Keratinocyte (primary cell): ENCODE results near the gene SLC41A3. TPM values are rescaled to one million over a fixed set of nuclear protein-coding genes. Genes with fewer than 3 reads are reported as not detected.

Source experiments
- DNase-seq: peaks from one replicate; pipeline ENCODE4 v3.0.0-alpha.2; 2011; ENCODE audit warnings: low read depth, missing footprints, low spot score
- FAIRE-seq: peaks from 2 replicates; lab custom pipeline; 2011; peaks lifted over from hg19 to GRCh38; lab: Jason Lieb, UNC
- H2AFZ ChIP-seq: 2 replicates; pipeline ENCODE4 v1.6.0; 2012; ENCODE audit warnings: low read length, control low read depth, inconsistent platforms; ENCODE audit not compliant: control insufficient read depth
- H3K27ac ChIP-seq: 2 replicates; pipeline ENCODE4 v1.5.1; 2011; ENCODE audit warnings: low read length; ENCODE audit not compliant: control insufficient read depth, insufficient read depth
- H3K27me3 ChIP-seq: 3 replicates; pipeline ENCODE4 v1.6.0; 2011; ENCODE audit warnings: low read length; ENCODE audit not compliant: control insufficient read depth, insufficient read depth; ENCODE audit errors: extremely low read depth
- H3K36me3 ChIP-seq, 2 experiments: 2 replicates in 1 of 2; 3 replicates in 1 of 2; pipeline ENCODE4 v1.5.1; 2011; ENCODE audit warnings: low read length in 2 of 2, mild to moderate bottlenecking in 1 of 2; ENCODE audit not compliant: control insufficient read depth in 2 of 2, insufficient read depth in 2 of 2; ENCODE audit errors: extremely low read depth in 1 of 2
- H3K4me1 ChIP-seq: 3 replicates; pipeline ENCODE4 v1.5.1; 2011; ENCODE audit warnings: low read length; ENCODE audit not compliant: control insufficient read depth, insufficient read depth; ENCODE audit errors: extremely low read depth
- H3K4me2 ChIP-seq: 3 replicates; pipeline ENCODE4 v1.6.0; 2011; ENCODE audit warnings: low read depth, low read length; ENCODE audit not compliant: control insufficient read depth, insufficient read depth; ENCODE audit errors: extremely low read depth
- H3K4me3 ChIP-seq, 3 experiments: fragments of 200-600 bp in 1 of 3; sonication (generic) in 1 of 3; 2 replicates in 2 of 3; 3 replicates in 1 of 3; pipeline ENCODE4 v1.5.1; 2011 to 2016; ENCODE audit warnings: low read length in 3 of 3, mild to moderate bottlenecking in 3 of 3, control low read depth in 2 of 3, inconsistent platforms in 1 of 3, low read depth in 1 of 3, mixed read lengths in 1 of 3, mixed run types in 1 of 3, moderate library complexity in 1 of 3; ENCODE audit not compliant: control insufficient read depth in 2 of 3, insufficient read depth in 2 of 3; ENCODE audit errors: extremely low read depth in 1 of 3
- H3K79me2 ChIP-seq: 2 replicates; pipeline ENCODE4 v1.6.0; 2012; ENCODE audit warnings: low read length; ENCODE audit not compliant: control insufficient read depth, insufficient read depth
- H3K9ac ChIP-seq: 3 replicates; pipeline ENCODE4 v1.6.0; 2011; ENCODE audit warnings: low read length; ENCODE audit not compliant: control insufficient read depth, insufficient read depth; ENCODE audit errors: extremely low read depth
- H3K9me1 ChIP-seq: 3 replicates; pipeline ENCODE4 v1.6.0; 2011; ENCODE audit warnings: low read length; ENCODE audit not compliant: control insufficient read depth, insufficient read depth; ENCODE audit errors: extremely low read depth
- H3K9me3 ChIP-seq: 2 replicates; pipeline ENCODE4 v1.5.1; 2012; ENCODE audit warnings: low read depth, low read length; ENCODE audit not compliant: control insufficient read depth
- H4K20me1 ChIP-seq: 3 replicates; pipeline ENCODE4 v1.6.0; 2011; ENCODE audit warnings: low read length; ENCODE audit not compliant: control insufficient read depth, insufficient read depth; ENCODE audit errors: extremely low read depth
- EZH2 ChIP-seq: IDR thresholded peaks from one replicate; pipeline ENCODE4 v1.6.1; 2012; ENCODE audit warnings: inconsistent platforms, mild to moderate bottlenecking, low read length, moderate library complexity
- dilution Hi-C: fragments of 300-500 bp; cut with MboI; formaldehyde crosslinking; loops from one replicate; pipeline ENCODE4 v1.7.0; 2020; ENCODE audit warnings: low sequenced_read_pairs; ENCODE audit not compliant: extremely low pct_ligation_motif_present
- polyA plus RNA-seq, 5 experiments: library from polyadenylated mRNA; depleted of rRNA in 3 of 5; stranded (reverse) in 3 of 5; stranded (forward) in 1 of 5; unstranded in 1 of 5; fragments of >200 nt; gene quantifications; 1 replicate in 1 of 5; 2 replicates in 3 of 5; 3 replicates in 1 of 5; pipeline versions ENCODE4 v1.2.1 to v1.2.3, GENCODE V29; 2011 to 2012; ENCODE audit warnings: missing spikeins in 2 of 5, low read depth in 1 of 5, low replicate concordance in 1 of 5
- TF ChIP-seq, protein P1 (sequence below), 3 experiments: IDR thresholded peaks in 1 of 3; conservative IDR thresholded peaks in 1 of 3; optimal IDR thresholded peaks in 1 of 3; 2 replicates in 2 of 3; 3 replicates in 1 of 3; pipeline versions ENCODE3 to v1.5.1; 2011; ENCODE audit warnings: low read length in 3 of 3, mild to moderate bottlenecking in 3 of 3, moderate library complexity in 2 of 3, control low read depth in 1 of 3, inconsistent platforms in 1 of 3; ENCODE audit not compliant: insufficient read depth in 2 of 3; ENCODE audit errors: extremely low read depth in 1 of 3

The SLC41A3 gene
- polyA plus RNA-seq, 1 donor (not counting 4 experiments of a cell fraction or from before 2014, with no cell fraction given), result 30.2 TPM

DNA sequence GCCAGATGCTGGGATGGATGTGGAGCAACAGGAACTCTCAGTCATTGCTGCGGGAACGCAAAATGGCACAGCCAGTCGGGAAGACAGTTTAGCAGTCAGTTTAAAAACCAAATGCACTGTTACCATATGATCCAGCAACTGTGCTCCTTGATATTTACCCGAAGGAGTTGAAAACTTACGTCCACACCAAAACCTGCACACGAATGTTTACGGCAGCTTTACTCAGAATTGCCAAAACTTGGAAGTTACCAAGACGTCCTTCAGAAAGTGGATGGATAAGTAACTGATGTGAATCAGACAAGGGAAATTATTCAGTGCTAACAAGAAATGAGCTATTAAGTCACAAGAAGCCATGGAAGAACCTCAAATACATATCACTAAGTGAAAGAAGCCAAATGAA, 36.1 kb upstream of the SLC41A3 start:
- Histone ChIP-seq H2AFZ (no peak overlapping the region), H3K4me2 (no peak overlapping the region), H3K79me2 (no peaks in the 10 kb centered on the region), H3K4me1 (no peaks in the 10 kb centered on the region), H3K36me3 (no peaks in the 10 kb centered on the region), H3K9me1 (no peaks in the 10 kb centered on the region), H3K4me3 (no peak overlapping the region), H3K9ac (no peak overlapping the region), H4K20me1 (no peaks in the 10 kb centered on the region), H3K27me3 (peaks cover 9% of the 10 kb centered on the region), H3K9me3 (no peaks in the 10 kb centered on the region), H3K27ac (no peak overlapping the region)
- DNase-seq (no peak), FAIRE-seq (no peak)
- dilution Hi-C loops, result no loop called here
- no peak for TF ChIP-seq EZH2
- TF ChIP-seq, protein P1, sequence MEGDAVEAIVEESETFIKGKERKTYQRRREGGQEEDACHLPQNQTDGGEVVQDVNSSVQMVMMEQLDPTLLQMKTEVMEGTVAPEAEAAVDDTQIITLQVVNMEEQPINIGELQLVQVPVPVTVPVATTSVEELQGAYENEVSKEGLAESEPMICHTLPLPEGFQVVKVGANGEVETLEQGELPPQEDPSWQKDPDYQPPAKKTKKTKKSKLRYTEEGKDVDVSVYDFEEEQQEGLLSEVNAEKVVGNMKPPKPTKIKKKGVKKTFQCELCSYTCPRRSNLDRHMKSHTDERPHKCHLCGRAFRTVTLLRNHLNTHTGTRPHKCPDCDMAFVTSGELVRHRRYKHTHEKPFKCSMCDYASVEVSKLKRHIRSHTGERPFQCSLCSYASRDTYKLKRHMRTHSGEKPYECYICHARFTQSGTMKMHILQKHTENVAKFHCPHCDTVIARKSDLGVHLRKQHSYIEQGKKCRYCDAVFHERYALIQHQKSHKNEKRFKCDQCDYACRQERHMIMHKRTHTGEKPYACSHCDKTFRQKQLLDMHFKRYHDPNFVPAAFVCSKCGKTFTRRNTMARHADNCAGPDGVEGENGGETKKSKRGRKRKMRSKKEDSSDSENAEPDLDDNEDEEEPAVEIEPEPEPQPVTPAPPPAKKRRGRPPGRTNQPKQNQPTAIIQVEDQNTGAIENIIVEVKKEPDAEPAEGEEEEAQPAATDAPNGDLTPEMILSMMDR (optimal IDR thresholded peaks at IDR 0.05 in 1 of 3, IDR thresholded peaks at IDR 0.05 in 1 of 3, conservative IDR thresholded peaks at IDR 0.05 in 1 of 3; ENCODE audit: extremely low read depth in 1 of 3, insufficient read depth in 2 of 3, low read length in 3 of 3), result no peak

DNA sequence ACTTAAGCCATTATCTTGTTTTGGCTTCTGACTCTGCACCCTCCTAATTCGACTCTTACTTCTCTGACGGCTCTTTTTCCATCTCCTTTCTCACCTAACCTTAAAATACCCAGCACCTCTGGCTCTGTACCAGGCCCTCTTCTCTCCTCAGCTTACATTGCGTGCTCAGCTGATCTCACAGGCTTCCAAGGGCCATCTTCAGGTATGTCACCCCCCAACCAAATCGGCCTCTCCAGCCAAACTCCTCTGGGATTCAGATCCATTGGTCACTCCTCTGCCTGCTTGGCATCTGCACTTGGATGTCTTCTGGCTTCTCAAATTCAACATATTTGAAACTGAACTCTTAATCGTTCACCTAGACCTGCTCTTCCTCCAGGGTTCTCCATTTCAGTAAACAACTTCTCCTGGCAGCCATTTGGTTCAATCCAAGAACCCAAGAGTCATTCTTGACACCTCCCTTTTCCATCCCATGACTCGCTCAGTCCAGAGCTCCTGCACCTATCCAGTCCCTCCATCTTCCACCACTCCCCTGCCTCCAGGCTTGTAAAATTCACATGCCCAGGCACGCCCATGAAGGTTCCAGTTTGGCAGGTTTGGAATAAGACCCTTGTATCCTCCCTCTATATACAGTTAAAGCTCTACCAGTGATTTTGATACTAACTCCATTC, 35.2 kb upstream of the SLC41A3 start:
- dilution Hi-C loops, result no loop called here
- Histone ChIP-seq H3K4me2 (no peak overlapping the region), H2AFZ (no peak overlapping the region), H3K4me3 (no peak overlapping the region), H3K79me2 (no peaks in the 10 kb centered on the region), H3K9ac (no peak overlapping the region), H3K4me1 (no peaks in the 10 kb centered on the region), H3K27ac (no peak overlapping the region), H4K20me1 (no peaks in the 10 kb centered on the region), H3K9me3 (no peaks in the 10 kb centered on the region), H3K9me1 (no peaks in the 10 kb centered on the region), H3K27me3 (peaks cover 8% of the 10 kb centered on the region), H3K36me3 (no peaks in the 10 kb centered on the region)
- DNase-seq, result no peak
- no peak for FAIRE-seq
- no peak for TF ChIP-seq EZH2
- TF ChIP-seq, protein P1 (optimal IDR thresholded peaks at IDR 0.05 in 1 of 3, IDR thresholded peaks at IDR 0.05 in 1 of 3, conservative IDR thresholded peaks at IDR 0.05 in 1 of 3; ENCODE audit: extremely low read depth in 1 of 3, insufficient read depth in 2 of 3, low read length in 3 of 3), result no peak
